ENCODE results near the gene PLAC8.

DNA sequence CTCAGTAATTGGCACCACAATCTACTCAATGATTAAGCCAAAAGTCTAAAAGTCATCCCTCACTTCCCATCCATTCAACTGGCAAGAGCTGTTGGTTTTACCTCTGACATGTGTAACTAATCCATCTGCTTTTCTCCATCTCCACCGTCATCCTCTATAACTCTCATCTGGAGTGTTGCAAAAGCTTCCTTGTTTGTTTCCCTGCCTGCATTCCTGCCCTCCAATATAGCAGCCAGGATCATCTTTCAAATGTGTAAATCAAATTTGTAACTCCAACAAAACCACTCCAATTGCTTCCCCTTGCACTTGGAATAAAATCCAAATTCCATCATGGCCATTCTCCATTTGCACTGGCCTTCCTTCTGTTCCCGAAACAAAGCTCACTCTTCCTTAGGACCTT, 4.3 kb upstream of the PLAC8 start:
- TF ChIP-seq, protein P1, sequence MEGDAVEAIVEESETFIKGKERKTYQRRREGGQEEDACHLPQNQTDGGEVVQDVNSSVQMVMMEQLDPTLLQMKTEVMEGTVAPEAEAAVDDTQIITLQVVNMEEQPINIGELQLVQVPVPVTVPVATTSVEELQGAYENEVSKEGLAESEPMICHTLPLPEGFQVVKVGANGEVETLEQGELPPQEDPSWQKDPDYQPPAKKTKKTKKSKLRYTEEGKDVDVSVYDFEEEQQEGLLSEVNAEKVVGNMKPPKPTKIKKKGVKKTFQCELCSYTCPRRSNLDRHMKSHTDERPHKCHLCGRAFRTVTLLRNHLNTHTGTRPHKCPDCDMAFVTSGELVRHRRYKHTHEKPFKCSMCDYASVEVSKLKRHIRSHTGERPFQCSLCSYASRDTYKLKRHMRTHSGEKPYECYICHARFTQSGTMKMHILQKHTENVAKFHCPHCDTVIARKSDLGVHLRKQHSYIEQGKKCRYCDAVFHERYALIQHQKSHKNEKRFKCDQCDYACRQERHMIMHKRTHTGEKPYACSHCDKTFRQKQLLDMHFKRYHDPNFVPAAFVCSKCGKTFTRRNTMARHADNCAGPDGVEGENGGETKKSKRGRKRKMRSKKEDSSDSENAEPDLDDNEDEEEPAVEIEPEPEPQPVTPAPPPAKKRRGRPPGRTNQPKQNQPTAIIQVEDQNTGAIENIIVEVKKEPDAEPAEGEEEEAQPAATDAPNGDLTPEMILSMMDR (IDR thresholded peaks at IDR 0.05) = no peak
- TF ChIP-seq EZH2 (IDR thresholded peaks at IDR 0.05; ENCODE audit: borderline replicate concordance, insufficient read depth, low read depth, low read length, poor library complexity, severe bottlenecking) = no peak
